Neural cell (in vitro differentiated cells): Measurements from ENCODE around the gene RPGRIP1L. TPM values are rescaled to one million over a fixed set of nuclear protein-coding genes. Genes with fewer than 3 reads are reported as not detected.

Source experiments
- H2AFZ ChIP-seq: fragments of 200-600, 300-800 bp; sonication (generic), shearing (Covaris generic); 2 replicates; pipeline ENCODE4 v1.6.0; 2014; ENCODE audit warnings: low read depth, mild to moderate bottlenecking, antibody characterized with exemption, low read length, moderate library complexity
- H3F3A ChIP-seq: fragments of 200-600 bp; shearing (Covaris generic); 2 replicates; pipeline ENCODE4 v1.6.1; 2016; ENCODE audit warnings: mild to moderate bottlenecking, moderate library complexity, mixed read lengths, antibody characterized with exemption, low read length; ENCODE audit not compliant: insufficient read depth, poor library complexity, severe bottlenecking
- H3K27ac ChIP-seq: fragments of 200-600, 300-800 bp; sonication (generic), shearing (Covaris generic); 2 replicates; pipeline ENCODE4 v1.5.1; 2014; ENCODE audit warnings: mild to moderate bottlenecking, low read length, moderate library complexity
- H3K27me3 ChIP-seq: fragments of 300-800, 200-600 bp; sonication (generic), shearing (Covaris generic); 2 replicates; pipeline ENCODE4 v1.6.0; 2014; ENCODE audit warnings: mild to moderate bottlenecking, low read depth, low read length, moderate library complexity; ENCODE audit not compliant: insufficient read depth
- H3K36me3 ChIP-seq: fragments of 300-800, 200-600 bp; sonication (generic), shearing (Covaris generic); 2 replicates; pipeline ENCODE4 v1.5.1; 2014; ENCODE audit warnings: mild to moderate bottlenecking, antibody characterized with exemption, low read length, moderate library complexity; ENCODE audit not compliant: insufficient read depth
- H3K4me2 ChIP-seq: fragments of 300-800, 200-600 bp; sonication (generic), shearing (Covaris generic); 2 replicates; pipeline ENCODE4 v1.6.0; 2014; ENCODE audit warnings: mild to moderate bottlenecking, low read length
- H3K4me3 ChIP-seq: fragments of 300-800, 200-600 bp; sonication (generic), shearing (Covaris generic); 2 replicates; pipeline ENCODE4 v1.5.1; 2014; ENCODE audit warnings: mild to moderate bottlenecking, low read length, moderate library complexity
- H3K79me2 ChIP-seq: fragments of 200-600 bp; shearing (Covaris generic); replicated peaks from 2 replicates; pipeline ENCODE4 v1.6.0; 2014; ENCODE audit warnings: mild to moderate bottlenecking, low read length, moderate library complexity; ENCODE audit not compliant: insufficient read depth
- H3K9ac ChIP-seq: fragments of 300-800, 200-600 bp; sonication (generic), shearing (Covaris generic); 2 replicates; pipeline ENCODE4 v1.6.1; 2016; ENCODE audit warnings: mild to moderate bottlenecking, low read length, mixed read lengths
- H3K9me2 ChIP-seq: fragments of 200-600 bp; shearing (Covaris generic); 2 replicates; pipeline ENCODE4 v1.6.1; 2016; ENCODE audit warnings: mild to moderate bottlenecking, low read length, mixed read lengths; ENCODE audit not compliant: insufficient read depth
- H3K9me3 ChIP-seq: fragments of 200-600, 300-800 bp; sonication (generic), shearing (Covaris generic); 2 replicates; pipeline ENCODE4 v1.6.1; 2016; ENCODE audit warnings: mild to moderate bottlenecking, mixed run types, low read length, moderate library complexity, mixed read lengths
- H4K20me1 ChIP-seq: fragments of 200-600 bp; shearing (Covaris generic); 2 replicates; pipeline ENCODE4 v1.6.1; 2016; ENCODE audit warnings: mild to moderate bottlenecking, mixed run types; ENCODE audit not compliant: insufficient read depth
- CTCF ChIP-seq: fragments of 450-650 bp; IDR thresholded peaks from 2 replicates; pipeline ENCODE4 v1.5.1; 2014; ENCODE audit warnings: antibody characterized with exemption, mild to moderate bottlenecking, moderate library complexity; ENCODE audit not compliant: poor library complexity, severe bottlenecking
- EP300 ChIP-seq: fragments of 450-650 bp; conservative IDR thresholded peaks from 2 replicates; pipeline ENCODE4 v1.6.1; 2014; ENCODE audit warnings: antibody characterized with exemption, mild to moderate bottlenecking, moderate library complexity; ENCODE audit not compliant: poor library complexity, severe bottlenecking
- EZH2 ChIP-seq: fragments of 200-600, 300-800 bp; shearing (Covaris generic), sonication (generic); IDR thresholded peaks from 2 replicates; pipeline ENCODE4 v1.6.1; 2014; ENCODE audit warnings: antibody characterized with exemption, low read length, borderline replicate concordance, mild to moderate bottlenecking; ENCODE audit not compliant: insufficient read depth, poor library complexity, severe bottlenecking
- MXI1 ChIP-seq: fragments of 450-650 bp; conservative IDR thresholded peaks from 2 replicates; pipeline ENCODE4 v1.6.1; 2014; ENCODE audit warnings: antibody characterized with exemption, mild to moderate bottlenecking; ENCODE audit not compliant: poor library complexity, severe bottlenecking
- POLR2AphosphoS5 ChIP-seq: IDR thresholded peaks from 2 replicates; pipeline ENCODE4 v1.6.1; 2012
- RAD21 ChIP-seq: fragments of 450-650 bp; conservative IDR thresholded peaks from 2 replicates; pipeline ENCODE4 v1.6.1; 2014; ENCODE audit warnings: antibody characterized with exemption, mild to moderate bottlenecking, moderate library complexity
- REST ChIP-seq: IDR thresholded peaks from 2 replicates; pipeline ENCODE4 v1.6.1; 2012; ENCODE audit warnings: borderline replicate concordance
- SMC3 ChIP-seq: fragments of 450-650 bp; conservative IDR thresholded peaks from 2 replicates; pipeline ENCODE4 v1.6.1; 2014; ENCODE audit warnings: antibody characterized with exemption, mild to moderate bottlenecking, moderate library complexity; ENCODE audit not compliant: poor library complexity
- TAF1 ChIP-seq: IDR thresholded peaks from 2 replicates; pipeline ENCODE4 v1.6.1; 2012; ENCODE audit warnings: low read depth
- polyA plus RNA-seq: library from polyadenylated mRNA; depleted of rRNA; stranded (reverse); fragments of >200 nt; gene quantifications from 2 replicates; pipeline ENCODE4 v1.2.3, GENCODE V29; 2014

Gene RPGRIP1L
- polyA plus RNA-seq, 1 donor from 2014 or later, result 24.6 TPM

- Histone ChIP-seq H3K9ac (no peak overlapping the region), H3K4me3 (no peak overlapping the region), H3K9me3 (no peaks in the 10 kb centered on the region), H3K4me2 (no peak overlapping the region), H3F3A (no peaks in the 10 kb centered on the region), H3K36me3 (no peaks in the 10 kb centered on the region), H3K9me2 (no peaks in the 10 kb centered on the region), H3K79me2 (no peaks in the 10 kb centered on the region), H2AFZ (no peak overlapping the region), H4K20me1 (no peaks in the 10 kb centered on the region), H3K27me3 (no peaks in the 10 kb centered on the region), H3K27ac (no peak overlapping the region)
- TF ChIP-seq TAF1, result no peak
- no peak for TF ChIP-seq CTCF
- no peak for TF ChIP-seq RAD21
- no peak for TF ChIP-seq SMC3
- no peak for TF ChIP-seq MXI1
- no peak for TF ChIP-seq POLR2AphosphoS5
- TF ChIP-seq EP300, result no peak
- TF ChIP-seq EZH2, result no peak
- TF ChIP-seq REST, result no peak
Observed at GRCh38 chr16:53678155-53678554, 25.5 kb downstream of the RPGRIP1L start.

GRCh38 chr16:53673189-53673588, 30.5 kb downstream of the RPGRIP1L start:
- no peak overlapping the region for H3K4me3 ChIP-seq
- no peaks in the 10 kb centered on the region for H3K9me2 ChIP-seq
- H3K4me2 ChIP-seq, result no peak overlapping the region
- H3K9ac ChIP-seq, result no peak overlapping the region
- H4K20me1 ChIP-seq, result no peaks in the 10 kb centered on the region
- H2AFZ ChIP-seq, result no peak overlapping the region
- TF ChIP-seq EP300 (no peak), TAF1 (no peak), MXI1 (no peak), CTCF (no peak), POLR2AphosphoS5 (no peak), RAD21 (no peak)
- H3K27ac ChIP-seq, result no peak overlapping the region
- no peaks in the 10 kb centered on the region for H3K79me2 ChIP-seq
- H3K27me3 ChIP-seq, result no peaks in the 10 kb centered on the region
- no peaks in the 10 kb centered on the region for H3K9me3 ChIP-seq
- H3K36me3 ChIP-seq, result no peaks in the 10 kb centered on the region
- no peaks in the 10 kb centered on the region for H3F3A ChIP-seq
